AML-193 (cell line): ENCODE measurements around the gene RNF17.
"Not testable (repeated sequence)": the region's sequence is repeated elsewhere in the genome, so short reads cannot be mapped to it uniquely, and the experiment has no call there.

Source experiments
- DNase-seq, 2 experiments: peaks; one replicate each; lab custom pipeline; 2025; lab: John Stamatoyannopoulos, UW

Gene RNF17, protein sequence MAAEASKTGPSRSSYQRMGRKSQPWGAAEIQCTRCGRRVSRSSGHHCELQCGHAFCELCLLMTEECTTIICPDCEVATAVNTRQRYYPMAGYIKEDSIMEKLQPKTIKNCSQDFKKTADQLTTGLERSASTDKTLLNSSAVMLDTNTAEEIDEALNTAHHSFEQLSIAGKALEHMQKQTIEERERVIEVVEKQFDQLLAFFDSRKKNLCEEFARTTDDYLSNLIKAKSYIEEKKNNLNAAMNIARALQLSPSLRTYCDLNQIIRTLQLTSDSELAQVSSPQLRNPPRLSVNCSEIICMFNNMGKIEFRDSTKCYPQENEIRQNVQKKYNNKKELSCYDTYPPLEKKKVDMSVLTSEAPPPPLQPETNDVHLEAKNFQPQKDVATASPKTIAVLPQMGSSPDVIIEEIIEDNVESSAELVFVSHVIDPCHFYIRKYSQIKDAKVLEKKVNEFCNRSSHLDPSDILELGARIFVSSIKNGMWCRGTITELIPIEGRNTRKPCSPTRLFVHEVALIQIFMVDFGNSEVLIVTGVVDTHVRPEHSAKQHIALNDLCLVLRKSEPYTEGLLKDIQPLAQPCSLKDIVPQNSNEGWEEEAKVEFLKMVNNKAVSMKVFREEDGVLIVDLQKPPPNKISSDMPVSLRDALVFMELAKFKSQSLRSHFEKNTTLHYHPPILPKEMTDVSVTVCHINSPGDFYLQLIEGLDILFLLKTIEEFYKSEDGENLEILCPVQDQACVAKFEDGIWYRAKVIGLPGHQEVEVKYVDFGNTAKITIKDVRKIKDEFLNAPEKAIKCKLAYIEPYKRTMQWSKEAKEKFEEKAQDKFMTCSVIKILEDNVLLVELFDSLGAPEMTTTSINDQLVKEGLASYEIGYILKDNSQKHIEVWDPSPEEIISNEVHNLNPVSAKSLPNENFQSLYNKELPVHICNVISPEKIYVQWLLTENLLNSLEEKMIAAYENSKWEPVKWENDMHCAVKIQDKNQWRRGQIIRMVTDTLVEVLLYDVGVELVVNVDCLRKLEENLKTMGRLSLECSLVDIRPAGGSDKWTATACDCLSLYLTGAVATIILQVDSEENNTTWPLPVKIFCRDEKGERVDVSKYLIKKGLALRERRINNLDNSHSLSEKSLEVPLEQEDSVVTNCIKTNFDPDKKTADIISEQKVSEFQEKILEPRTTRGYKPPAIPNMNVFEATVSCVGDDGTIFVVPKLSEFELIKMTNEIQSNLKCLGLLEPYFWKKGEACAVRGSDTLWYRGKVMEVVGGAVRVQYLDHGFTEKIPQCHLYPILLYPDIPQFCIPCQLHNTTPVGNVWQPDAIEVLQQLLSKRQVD (N-terminal part only)

DNA sequence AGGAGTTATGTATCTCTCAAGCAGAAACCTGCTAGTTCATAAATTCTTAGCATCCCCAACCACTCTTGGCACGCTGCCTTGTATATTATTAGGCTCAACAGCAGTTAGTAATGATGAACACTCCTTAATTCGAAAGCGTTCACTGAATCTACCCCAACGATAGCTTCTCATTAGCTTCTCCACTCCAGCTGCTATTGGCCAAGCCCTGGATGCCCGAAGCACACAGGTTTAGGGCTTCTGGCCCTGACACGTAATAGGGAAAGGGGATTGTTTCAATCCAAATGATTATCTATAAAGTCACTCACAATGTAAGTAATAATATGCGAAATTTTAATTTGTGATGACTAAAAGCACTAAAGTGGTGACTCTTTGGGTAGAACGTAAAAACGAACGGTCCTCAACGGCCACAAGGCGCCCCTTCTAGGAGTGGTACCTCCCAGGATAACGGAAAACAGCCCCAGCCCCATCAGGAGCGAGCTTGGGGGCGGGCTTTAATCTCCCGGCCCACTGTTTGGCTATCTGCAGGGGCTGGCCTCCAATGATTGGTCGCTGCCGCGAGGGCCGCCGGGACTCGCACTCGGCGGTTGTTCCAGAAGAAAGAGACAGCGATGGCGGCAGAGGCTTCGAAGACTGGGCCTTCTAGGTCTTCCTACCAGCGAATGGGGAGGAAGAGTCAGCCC lies at the start of gene RNF17:
Gene RNF17, plus strand, starts transcription at position 574 of the 680 bp plus-strand sequence. Its CDS starts 35 bp downstream, at position 609.
- DNase-seq = no peak

DNA sequence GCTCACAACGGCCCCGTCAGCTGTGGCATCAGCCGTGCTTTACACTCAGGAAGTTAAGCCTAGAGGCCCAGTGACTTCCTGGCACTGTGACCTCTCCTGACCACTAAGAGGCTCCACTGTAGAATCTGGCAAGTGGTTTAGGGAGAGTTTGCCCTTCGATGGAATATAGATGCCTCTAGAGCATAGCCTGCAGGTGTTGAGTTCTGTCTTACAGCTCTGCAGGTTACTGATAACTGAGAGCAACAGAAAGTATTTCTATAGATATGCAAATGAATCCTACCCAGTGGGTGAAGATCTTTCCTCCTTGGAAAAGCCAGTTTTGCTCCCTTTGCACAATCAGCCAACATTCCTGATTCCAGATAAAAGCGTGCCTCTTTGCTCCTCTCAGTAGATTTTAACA lies 48.0 kb upstream of the RNF17 start:
- no peak for DNase-seq

DNA sequence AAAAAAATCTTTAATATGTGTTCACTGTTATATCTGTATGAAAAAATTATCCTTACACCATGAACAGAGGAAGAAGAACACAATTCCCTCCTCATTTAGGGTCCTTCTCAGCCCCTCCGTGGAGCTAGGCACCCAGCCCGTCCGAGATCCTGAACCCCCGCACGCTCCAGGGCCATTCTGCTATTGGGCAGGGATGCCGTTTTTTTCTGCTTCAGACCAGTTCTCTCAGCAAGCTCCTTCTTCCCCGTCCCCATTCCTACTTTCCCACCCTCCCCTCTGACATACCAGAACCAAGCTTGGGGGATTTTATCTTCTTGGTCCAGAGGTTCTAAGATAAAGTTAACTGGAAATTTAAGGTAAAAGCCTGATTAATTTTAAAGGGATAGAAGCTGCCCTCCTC lies 47.5 kb upstream of the RNF17 start:
- no peak for DNase-seq

DNA sequence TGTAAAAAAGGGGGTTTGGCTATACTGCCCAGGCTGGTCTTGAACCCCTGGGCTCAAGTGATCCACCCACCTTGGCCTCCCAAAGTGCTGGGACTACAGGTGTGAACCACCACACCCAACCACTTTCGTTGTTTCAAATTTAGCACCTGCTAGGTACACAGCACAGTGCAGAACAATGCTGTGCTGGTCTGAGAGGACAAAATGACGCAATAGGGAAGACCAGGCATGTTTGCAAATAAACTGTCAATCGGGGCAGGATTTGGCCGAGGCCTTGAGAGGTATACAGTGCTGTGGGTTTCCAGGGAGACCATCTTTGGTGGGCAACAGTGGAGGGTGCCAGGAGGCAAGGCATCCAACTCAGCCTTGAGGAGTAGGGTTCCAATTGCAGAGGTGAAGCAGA lies 46.8 kb upstream of the RNF17 start:
- no peak for DNase-seq

DNA sequence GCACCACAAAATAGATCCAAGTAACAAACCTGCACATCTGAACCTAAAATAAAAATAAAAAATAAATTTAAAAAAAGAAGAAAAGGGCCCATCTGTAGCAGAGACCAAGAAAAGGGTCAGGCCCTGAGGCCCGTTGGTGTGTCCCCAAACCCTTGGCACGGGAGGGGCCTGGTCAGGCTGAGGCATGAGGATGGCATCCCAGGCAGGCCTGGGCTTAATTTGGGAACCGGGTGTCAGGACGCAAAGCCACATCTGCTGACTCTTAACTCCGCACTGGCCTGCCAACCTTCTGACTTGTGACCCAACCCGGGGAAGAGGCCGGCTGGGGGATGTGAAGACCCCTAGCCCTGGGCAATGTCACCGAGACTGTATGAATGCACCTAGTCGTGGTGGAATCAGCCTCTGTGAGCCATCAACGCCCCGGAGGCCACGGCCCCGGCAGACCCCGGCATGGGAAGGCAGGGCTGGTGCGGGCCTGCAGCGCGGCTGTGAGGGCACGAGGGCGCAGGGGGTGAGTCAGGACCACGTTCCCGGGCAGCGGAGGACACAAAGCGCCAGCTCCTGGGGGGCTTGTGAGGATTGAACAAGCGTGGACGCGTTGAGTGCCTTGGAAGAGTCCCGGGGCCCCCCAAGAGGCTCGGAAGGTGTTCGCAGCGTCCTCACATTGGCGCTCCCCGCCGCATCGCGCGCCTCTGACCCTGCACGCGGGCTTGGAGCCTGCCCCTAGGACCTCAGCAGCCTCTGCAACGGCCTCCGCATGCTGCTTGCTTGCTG lies 45.6 kb upstream of the RNF17 start:
- no peak for DNase-seq

DNA sequence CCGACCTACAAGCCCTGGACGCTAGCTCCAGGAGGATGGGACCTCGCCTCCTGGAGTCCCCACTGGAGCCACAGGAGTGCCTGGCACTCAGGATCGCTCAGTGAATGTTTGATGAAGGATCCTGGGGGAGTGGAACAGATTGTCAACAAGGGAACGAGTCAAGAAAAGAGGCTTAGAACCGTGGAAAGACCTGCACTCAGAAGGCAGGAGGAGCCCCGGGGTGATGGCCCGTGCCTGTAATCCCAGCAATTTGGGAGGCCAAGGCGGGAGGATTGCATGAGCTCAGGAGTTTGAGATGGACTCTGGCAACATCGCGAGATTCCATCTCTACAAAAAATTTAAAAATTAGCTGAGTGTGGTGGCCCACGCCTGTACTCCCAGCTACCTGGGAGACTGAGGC lies 44.8 kb upstream of the RNF17 start:
- DNase-seq = no peak

DNA sequence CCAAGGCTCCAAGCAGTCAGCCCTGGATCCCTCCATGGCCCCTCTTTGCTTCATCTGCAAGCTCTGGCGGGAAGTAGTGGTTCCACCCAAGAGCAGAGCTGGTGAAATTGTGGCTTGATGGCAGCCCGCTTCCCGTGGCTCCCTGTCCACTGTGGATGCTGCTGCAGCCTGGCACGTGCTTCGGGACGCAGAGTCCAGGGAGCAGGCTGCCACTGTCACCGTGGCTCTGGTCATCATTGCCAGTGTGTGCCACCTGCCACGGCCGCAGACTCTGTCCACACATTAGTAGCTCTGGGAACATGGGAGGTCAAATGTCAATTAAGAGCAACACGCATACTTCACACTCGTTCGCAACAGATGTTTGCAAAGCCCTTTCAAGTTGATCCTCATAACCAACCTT lies 40.8 kb upstream of the RNF17 start:
- DNase-seq = no peak

DNA sequence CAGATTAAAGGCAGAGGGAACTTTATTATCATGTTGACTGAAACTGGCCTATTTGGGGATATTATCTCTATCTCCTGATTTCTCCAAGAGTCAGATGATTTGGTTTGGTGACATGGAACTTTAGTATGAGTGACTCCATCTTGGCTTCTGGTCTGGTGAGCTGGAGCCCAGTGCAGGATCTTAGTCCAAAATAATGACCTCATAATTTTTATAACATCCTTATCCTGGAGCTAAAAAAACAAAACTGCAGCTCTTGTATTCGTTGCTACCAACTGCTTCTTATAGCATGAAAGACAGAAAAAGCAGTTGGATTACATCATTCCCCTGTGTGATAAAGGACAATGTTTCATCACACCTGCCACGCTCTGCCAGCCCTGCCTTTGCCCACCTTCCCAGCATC lies 39.3 kb upstream of the RNF17 start:
- DNase-seq = no peak

DNA sequence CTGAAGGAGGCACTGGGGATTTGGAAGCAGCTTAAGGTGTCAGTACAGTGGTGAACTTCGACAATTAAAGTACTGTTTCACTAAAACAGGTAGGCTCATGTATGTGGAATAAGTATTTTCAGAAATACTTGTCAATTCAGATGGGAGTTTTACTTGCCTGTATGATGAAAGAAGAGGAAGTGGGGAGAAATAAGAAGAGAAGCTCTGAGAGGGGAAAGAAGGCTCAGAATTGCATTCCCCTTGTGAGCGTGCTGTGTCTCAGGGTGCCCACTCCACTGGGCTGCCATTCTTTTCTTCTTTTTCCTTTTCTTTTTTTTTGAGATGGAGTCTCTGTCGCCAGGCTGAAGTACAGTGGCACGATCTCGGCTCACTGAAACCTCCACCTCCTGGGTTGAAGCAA lies 38.6 kb upstream of the RNF17 start:
- DNase-seq = no peak

DNA sequence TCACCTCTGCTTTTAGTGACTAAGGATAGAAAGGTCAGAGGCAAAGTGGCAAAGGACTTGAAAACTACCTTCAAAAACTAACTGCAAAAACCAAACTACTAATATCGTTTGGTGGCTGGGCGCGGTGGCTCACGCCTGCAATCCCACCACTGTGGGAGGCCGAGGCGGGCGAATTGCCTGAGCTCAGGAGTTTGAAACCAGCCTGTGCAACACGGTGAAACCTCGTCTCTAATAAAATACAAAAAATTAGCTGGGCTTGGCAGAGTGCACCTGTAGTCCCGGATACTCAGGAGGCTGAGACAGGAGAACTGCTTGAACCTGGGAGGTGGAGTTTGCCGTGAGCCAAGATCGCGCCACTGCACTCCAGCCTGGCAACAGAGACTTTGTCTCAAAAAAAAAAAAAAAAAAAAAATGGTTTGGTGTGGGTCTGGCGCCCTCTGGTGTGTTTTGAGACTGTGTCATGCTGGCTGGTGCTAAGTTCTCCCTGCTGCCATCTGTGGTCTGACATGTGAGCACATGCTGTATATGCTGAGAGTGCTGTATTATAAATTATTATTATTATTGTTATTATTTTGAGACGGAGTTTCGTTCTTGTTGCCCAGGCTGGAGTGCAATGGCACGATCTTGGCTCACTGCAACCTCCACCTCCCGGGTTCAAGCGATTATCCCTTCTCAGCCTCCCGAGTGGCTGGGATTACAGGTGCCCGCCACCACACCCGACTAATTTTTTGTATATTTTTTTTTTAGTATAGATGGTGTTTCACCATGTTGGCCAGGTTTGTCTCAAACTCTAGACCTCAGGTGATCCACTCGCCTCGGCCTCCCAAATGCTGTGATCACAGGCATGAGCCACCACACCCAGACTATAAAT lies 36.0 kb upstream of the RNF17 start:
- DNase-seq = peak; percentile 78 to 81

DNA sequence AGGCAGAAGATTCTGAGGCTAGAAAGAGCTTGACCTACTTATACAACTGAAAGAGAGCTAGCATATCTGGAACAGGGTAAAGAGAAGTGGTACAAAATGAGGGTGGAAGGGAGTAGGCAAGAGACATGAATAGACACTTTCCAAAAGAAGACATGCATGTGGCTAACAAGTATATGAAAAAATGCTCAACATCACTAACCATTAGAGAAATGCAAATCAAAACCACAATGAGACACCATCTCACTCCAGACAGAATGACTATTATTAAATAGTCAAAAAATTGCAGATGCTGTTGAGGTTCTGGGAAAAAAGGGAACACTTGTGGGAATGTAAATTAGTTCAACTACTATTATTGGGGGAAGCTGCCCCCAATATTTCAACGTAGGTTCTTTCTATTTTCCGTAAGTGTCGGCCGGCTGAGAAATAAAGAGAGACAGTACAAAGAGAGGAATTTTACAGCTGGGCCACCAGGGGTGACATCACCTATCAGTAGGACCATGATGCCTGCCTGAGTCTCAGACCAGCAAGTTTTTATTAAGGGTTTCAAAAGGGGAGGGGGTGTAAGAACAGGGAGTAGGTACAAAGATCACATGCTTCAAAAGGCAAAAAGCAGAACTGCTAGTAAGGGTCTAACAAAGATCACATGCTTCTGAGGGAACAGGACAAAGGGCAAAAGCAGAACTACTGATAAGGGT lies 32.9 kb upstream of the RNF17 start:
- not testable (repeated sequence) for DNase-seq

DNA sequence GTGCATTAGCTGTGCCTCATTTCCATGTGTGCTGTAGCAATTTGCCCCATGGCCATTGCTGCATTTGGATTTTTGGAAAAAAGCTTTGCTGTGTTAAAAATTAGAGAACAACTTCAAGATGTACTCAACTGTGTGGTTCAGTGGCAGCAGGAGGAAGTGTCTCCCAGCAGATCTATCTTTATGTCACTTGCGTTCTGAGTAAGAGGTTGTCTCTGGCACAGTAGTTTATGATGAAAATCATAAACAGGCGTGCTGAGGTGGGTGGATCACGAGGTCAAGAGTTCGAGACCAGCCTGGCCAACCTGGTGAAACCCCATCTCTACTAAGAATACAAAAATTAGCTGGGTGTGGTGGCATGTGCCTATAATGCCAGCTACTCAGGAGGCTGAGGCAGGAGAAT lies 29.0 kb upstream of the RNF17 start:
- DNase-seq = peak in 1 of 2 experiments; percentile 6

DNA sequence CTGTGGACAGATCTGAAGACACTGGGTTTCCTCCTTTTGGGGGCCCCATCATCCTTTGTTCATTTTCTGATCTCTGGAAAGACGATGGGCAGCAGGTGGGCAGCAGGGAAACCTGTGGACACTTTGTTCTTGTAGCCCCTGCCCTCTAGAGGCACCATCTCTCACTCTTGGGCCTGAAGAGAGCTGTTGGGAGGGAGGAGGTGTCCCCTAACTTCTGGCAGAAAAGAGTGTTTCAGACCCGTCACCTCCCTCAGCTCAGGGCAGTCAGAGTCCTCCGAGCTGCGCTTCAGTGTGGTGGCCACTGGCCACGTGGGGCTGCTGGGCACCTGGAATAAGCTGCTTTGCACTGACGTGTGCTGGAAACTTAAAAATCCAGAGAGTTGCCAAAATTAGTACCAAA lies 26.9 kb upstream of the RNF17 start:
- DNase-seq = no peak

DNA sequence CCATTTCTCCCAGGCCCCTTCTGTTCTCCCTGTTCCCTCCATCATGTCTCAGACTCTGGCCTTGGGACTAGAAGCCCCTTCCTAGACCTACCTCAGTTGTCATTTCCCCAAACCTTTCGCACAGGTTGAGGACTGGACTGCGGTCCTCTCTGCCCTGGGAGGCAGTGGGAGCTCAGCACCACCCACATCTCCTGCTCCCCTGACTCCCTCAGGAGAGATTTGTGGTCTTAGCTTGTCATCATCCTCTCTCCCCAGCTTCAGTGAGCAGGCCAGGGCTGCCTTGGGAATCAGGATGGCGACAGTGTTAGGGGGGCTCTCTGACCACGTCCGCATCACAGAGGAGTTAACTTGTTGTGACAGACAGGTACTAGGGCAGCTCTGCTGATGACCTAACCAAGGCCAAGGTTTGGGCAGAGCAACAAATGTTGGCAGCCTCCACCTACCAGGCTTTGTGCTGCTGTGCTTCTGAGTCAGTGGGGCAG lies 25.6 kb upstream of the RNF17 start:
- no peak for DNase-seq

DNA sequence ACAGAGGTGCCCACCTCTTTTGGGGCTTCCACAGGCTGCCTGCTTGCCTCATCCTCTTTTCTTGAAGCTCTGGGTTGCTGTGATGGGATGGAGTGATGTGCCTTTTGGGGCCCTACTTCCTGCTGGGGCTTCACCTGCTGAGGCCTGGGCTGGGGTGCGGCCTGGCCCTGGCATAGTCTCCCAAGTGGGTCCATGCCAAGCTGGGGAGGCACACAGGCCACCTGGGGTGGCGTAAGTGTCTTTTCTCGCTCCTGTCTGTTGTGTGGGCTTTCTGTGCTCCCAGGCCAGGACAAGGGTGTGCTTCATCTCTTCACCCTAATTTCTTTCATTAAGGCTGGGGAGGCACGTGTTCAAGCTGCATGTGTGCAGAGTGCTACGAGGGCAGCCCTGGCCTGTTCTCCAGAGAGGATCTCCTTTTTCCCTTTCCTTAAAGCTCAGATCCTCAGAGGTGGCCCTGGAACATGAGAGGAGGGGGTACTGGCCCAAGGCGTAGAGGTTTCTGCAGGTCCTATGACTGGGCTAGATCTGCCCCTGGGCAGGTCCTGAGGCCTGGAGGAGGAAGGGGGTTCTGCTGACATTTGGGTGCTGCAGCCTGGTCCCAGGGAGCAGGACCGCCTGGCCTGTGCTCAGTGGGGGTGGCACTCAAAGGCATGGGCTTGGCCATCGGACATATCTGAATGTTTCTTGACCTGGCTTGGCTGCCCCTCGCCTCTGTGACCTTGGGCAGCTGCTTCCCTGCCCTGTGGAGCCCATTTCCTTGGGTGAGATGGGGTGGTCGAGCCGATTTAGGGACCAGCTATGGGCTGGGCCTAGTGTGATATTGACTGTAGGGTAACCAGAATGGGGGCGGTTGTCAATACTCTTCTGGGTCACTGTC lies 23.7 kb upstream of the RNF17 start:
- no peak for DNase-seq

DNA sequence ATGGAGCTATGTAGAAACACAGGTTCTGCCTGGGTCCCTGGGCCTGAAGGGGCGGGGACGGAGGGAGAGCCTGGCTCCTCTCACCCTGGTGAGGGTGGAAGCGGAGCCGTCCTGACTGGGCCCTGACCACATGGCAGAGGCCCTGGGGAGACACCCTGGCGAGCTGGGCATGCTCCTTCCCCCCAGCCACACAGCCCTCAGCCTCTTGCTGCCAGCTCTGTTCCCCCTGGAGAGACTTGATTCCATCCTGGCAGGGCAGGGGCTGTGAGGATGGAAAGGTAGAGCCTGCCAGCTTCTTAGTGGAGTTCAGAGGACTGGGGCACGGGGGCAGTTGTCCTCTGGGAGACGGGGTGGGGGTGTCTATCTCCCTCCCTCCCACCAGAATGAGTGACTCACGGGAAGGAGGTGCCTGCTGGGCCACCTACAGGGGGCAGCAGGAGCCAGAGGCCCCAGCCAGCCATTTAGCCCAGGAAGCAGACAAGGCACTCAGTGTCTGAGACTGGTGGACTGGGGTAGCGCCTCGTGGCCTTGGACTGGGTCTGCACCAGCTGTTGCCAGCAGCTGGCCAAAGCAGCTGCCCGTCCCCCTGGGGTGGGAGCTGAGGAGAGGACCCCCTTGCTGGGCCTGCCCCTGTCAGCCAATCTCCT lies 22.8 kb upstream of the RNF17 start:
- peak in 1 of 2 experiments; percentile 6 for DNase-seq

DNA sequence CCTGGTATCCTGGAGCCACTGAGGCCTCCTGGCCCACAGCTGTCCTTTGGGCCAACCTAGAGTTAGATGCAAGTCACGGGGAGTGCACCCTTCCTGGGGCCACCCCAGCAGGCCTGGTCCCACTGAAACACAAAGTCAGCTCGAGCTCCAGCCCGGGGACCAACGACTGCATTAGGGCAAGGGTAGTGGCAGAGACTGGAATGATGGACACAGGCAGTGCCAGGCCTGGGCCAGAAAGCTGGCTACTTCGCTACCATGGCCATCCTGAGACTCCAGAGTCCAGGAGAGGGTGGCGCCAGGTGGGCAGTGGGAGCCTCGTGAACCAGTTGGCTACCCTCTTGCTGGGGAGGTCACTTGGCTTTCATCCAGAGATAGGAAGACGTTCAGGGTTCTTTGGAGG lies 22.2 kb upstream of the RNF17 start:
- DNase-seq = no peak

DNA sequence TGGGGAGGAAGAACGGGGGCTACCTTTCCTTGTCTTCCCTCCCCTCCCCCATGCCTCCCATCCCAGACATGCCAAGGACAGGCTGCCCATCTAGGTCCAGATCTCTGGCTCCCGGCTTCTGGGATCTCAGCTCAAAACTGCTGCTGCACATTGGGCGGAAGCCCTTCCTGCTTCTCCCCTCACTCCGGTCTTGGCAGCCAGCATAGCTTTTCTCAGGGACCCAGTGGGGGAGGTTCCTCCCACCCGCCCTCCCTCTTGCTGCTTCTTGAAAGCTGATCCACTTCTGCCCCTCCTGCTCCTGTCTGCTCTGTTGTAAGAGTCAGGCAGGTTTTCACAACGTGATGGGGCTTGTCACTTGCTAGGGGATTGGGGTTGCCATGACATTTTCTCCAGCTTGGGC lies 21.7 kb upstream of the RNF17 start:
- no peak for DNase-seq
